PC-3 (cell line): ENCODE results near the gene KRT35. TPM values are rescaled to one million over a fixed set of nuclear protein-coding genes. Genes with fewer than 3 reads are reported as not detected.

Source experiments
- ATAC-seq: fragments of 200-7000 bp; cut with Tn5 transposase; 2 replicates; pipeline ENCODE4 v1.9.1; 2020; ENCODE audit warnings: mild to moderate bottlenecking, moderate library complexity
- BruUV-seq: library from RNA; stranded (reverse); fragments of 400-500 nt; replicated peaks from 2 replicates; lab custom pipeline; 2021; lab: Mats Ljungman, UMichigan
- CTCF ChIA-PET: fragments of 300-600 bp; sonication (Branson Sonifier 250); formaldehyde crosslinking; loops from one replicate; lab custom pipeline; 2022; ENCODE audit warnings: antibody characterized with exemption; lab: Charles Lee
- POLR2A ChIA-PET: fragments of 300-600 bp; sonication (Branson Sonifier 250); formaldehyde crosslinking; loops from one replicate; lab custom pipeline; 2022; ENCODE audit warnings: antibody characterized with exemption; ENCODE audit not compliant: unreplicated experiment; lab: Charles Lee
- DNase-seq: peaks from one replicate; pipeline ENCODE4 v3.0.0-alpha.2; 2015
- H2AFZ ChIP-seq: fragments of 300-600 bp; sonication (generic); 2 replicates; pipeline ENCODE4 v1.6.0; 2016; ENCODE audit warnings: antibody characterized with exemption, low read length
- H3F3A ChIP-seq: fragments of 300-600 bp; sonication (generic); one replicate; pipeline ENCODE4 v1.6.0; 2017; ENCODE audit warnings: antibody characterized with exemption, low read length, control low read depth, mild to moderate bottlenecking; ENCODE audit not compliant: unreplicated experiment
- H3K27ac ChIP-seq: fragments of 300-600 bp; sonication (generic); 2 replicates; pipeline ENCODE4 v1.5.1; 2016; ENCODE audit warnings: mild to moderate bottlenecking, low read length
- H3K27me3 ChIP-seq: fragments of 300-600 bp; sonication (generic); 2 replicates; pipeline ENCODE4 v1.6.1; 2016; ENCODE audit warnings: low read length, mixed read lengths
- H3K36me3 ChIP-seq: fragments of 300-600 bp; sonication (generic); 2 replicates; pipeline ENCODE4 v1.6.1; 2016; ENCODE audit warnings: low read depth, mixed run types, low read length, mixed read lengths
- H3K4me1 ChIP-seq: fragments of 300-600 bp; sonication (generic); 2 replicates; pipeline ENCODE4 v1.5.1; 2016; ENCODE audit warnings: low read length; ENCODE audit not compliant: insufficient read depth
- H3K4me2 ChIP-seq: fragments of 300-600 bp; sonication (generic); 2 replicates; pipeline ENCODE4 v1.6.0; 2016; ENCODE audit warnings: low read length
- H3K4me3 ChIP-seq: fragments of 300-600 bp; sonication (generic); 2 replicates; pipeline ENCODE4 v1.5.1; 2016; ENCODE audit warnings: mild to moderate bottlenecking, low read length, mixed read lengths
- H3K79me2 ChIP-seq: fragments of 300-600 bp; sonication (generic); 2 replicates; pipeline ENCODE4 v1.6.1; 2017; ENCODE audit warnings: low read length, mixed read lengths
- H3K9ac ChIP-seq: fragments of 300-600 bp; sonication (generic); 2 replicates; pipeline ENCODE4 v1.6.0; 2016; ENCODE audit warnings: mild to moderate bottlenecking, low read length
- H3K9me2 ChIP-seq: fragments of 300-600 bp; sonication (generic); replicated peaks from 2 replicates; pipeline ENCODE4 v1.6.1; 2016; ENCODE audit warnings: mixed run types, low read length, mixed read lengths
- H3K9me3 ChIP-seq: fragments of 300-600 bp; sonication (generic); 2 replicates; pipeline ENCODE4 v1.6.1; 2016; ENCODE audit warnings: low read length, mixed read lengths
- H4K20me1 ChIP-seq: fragments of 300-600 bp; sonication (generic); 2 replicates; pipeline ENCODE4 v1.6.1; 2016; ENCODE audit warnings: low read length, mixed read lengths
- EZH2 ChIP-seq: fragments of 300-600 bp; sonication (generic); IDR thresholded peaks from one replicate; pipeline ENCODE4 v1.6.1; 2017; ENCODE audit warnings: antibody characterized with exemption, mild to moderate bottlenecking, low read length; ENCODE audit not compliant: unreplicated experiment
- EZH2phosphoT487 ChIP-seq: fragments of 300-600 bp; sonication (generic); IDR thresholded peaks from 2 replicates; pipeline ENCODE4 v1.6.1; 2018; ENCODE audit warnings: mild to moderate bottlenecking, antibody characterized with exemption, low read length, borderline replicate concordance
- intact Hi-C: fragments of 100-400 bp; cut with micrococcal nuclease; formaldehyde crosslinking; loops from 2 replicates; pipeline ENCODE4 v1.9.0; 2023
- total RNA-seq: library from RNA; depleted of rRNA; stranded (reverse); fragments of >200 nt; gene quantifications from 2 replicates; pipeline ENCODE4 v1.2.3, GENCODE V29; 2014
- TF ChIP-seq, protein P1 (sequence below): fragments of 300-600 bp; sonication (generic); conservative IDR thresholded peaks from 2 replicates; pipeline ENCODE4 v1.5.1; 2017; ENCODE audit warnings: antibody characterized with exemption, low read depth, mild to moderate bottlenecking, low read length

KRT35 gene
- total RNA-seq, 1 experiment from 2014 or later = not detected

DNA sequence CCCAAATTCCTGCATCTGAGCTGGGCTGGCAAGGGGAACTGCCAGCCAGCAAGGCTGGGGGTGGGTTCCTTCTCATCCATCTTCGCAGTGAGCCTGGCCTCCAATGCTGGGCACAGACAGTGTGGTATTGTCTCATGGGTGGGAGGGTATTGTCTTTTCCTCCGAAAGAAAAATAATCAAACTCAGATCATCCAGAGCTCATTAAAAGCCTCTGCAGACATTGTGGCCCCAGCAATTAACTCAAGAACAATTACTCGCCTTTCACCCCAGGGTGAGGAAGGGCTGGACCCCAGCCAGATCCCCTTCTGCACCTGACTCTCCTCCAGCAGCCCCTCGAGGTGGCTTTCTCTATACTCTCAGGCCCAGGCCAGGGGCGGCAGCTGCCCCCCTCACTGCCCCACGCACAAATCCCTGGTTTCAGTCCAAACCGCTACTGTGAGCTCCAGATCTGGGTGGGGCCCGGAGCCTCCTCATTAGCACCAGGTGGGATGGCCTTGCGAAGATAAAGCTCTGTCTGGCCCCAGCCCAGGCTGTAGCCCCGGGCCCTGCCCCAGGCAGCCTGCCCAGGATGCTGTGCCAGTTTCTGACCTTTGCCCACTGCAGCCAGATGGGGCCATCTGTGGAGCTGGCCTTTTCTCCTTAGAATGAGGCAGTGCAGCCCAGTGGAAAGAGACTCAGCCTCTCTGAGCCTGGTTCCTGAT, 40.0 kb upstream of the KRT35 start:
- Histone ChIP-seq H3K9me3 (no peaks in the 10 kb centered on the region), H3K27me3 (no peaks in the 10 kb centered on the region), H3K4me2 (peak overlapping the region; percentile 60), H3K9ac (peak overlapping the region; percentile 83), H2AFZ (no peak overlapping the region), H3K36me3 (peaks cover 18% of the 10 kb centered on the region; the same call in 1 of the 2 replicates), H3K4me3 (peak overlapping the region; percentile 42; the same call in 1 of the 2 replicates), H3K4me1 (peaks cover 76% of the 10 kb centered on the region), H3K79me2 (peaks cover 12% of the 10 kb centered on the region; the same call in 1 of the 2 replicates), H3K27ac (peak overlapping the region; percentile 97), H3K9me2 (no peaks in the 10 kb centered on the region), H3F3A (peaks cover 11% of the 10 kb centered on the region), H4K20me1 (no peaks in the 10 kb centered on the region)
- CTCF ChIA-PET = interaction anchor here (0.6 to 2.7 kb wide), 4 partner anchors 21 to 144 kb away, joined by 3 to 30 read pairs (median 6); no protein-coding TSS in a partner anchor
- TF ChIP-seq EZH2phosphoT487 = no peak
- TF ChIP-seq, protein P1, sequence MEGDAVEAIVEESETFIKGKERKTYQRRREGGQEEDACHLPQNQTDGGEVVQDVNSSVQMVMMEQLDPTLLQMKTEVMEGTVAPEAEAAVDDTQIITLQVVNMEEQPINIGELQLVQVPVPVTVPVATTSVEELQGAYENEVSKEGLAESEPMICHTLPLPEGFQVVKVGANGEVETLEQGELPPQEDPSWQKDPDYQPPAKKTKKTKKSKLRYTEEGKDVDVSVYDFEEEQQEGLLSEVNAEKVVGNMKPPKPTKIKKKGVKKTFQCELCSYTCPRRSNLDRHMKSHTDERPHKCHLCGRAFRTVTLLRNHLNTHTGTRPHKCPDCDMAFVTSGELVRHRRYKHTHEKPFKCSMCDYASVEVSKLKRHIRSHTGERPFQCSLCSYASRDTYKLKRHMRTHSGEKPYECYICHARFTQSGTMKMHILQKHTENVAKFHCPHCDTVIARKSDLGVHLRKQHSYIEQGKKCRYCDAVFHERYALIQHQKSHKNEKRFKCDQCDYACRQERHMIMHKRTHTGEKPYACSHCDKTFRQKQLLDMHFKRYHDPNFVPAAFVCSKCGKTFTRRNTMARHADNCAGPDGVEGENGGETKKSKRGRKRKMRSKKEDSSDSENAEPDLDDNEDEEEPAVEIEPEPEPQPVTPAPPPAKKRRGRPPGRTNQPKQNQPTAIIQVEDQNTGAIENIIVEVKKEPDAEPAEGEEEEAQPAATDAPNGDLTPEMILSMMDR = no peak
- TF ChIP-seq EZH2 = no peak
- BruUV-seq = no TSS peak
- intact Hi-C loops = loop anchor here (1.0 to 10.0 kb wide), 2 partner anchors 27 to 116 kb away; no protein-coding TSS in a partner anchor
- DNase-seq = peak; percentile 59
- POLR2A ChIA-PET = interaction anchor here (0.7 to 2.7 kb wide), 3 partner anchors 27 to 117 kb away, joined by 6 to 14 read pairs (median 8); no protein-coding TSS in a partner anchor
- peak; percentile 1 for ATAC-seq

DNA sequence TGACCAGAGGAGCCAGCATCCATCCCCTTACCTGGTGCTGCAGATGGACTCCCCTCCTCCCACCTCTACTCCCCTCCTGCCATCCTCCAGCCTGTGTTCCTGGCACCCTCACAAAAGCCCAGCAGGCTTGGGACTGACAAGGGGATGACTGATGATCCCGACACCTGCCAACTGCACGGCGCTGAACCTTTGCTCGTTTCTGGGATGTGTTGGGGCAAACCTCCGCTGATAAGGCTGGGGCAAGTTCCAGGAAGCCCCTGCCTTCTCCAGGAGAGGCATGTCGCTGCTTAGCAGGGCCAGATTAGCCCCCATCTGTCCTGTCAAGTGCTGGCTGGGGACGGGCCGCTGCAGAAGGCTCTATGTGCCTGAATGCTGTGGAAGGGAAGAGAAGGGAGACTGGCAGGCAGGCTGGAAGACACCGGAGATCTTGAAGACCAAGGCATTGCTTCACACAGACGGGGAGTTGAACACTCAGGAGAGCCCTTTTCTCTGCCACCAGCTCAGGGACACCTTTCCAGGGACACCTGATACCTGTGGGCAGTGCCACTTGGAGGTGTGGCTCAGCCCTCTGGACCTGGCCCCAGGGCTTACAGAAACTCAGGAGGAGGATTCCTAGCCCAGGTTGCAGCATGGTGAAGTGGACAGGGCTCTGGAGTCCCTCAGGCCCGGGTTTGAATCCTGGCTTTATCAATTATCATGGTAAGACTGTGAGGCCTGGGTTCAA, 38.7 kb upstream of the KRT35 start:
- peak overlapping the region; percentile 22; the same call in 1 of the 2 replicates for H3K4me3 ChIP-seq
- no peaks in the 10 kb centered on the region for H3K27me3 ChIP-seq
- H3F3A ChIP-seq = peaks cover 11% of the 10 kb centered on the region
- DNase-seq (peak; percentile 58), ATAC-seq (peak; percentile 1; the same call in 1 of the 2 replicates)
- ChIA-PET CTCF (interaction anchor here (1.8 kb wide), 1 partner anchor 29 kb away, joined by 8 read pairs; no protein-coding TSS in a partner anchor), POLR2A (interaction anchor here (0.9 kb wide), 1 partner anchor 29 kb away, joined by 30 read pairs; no protein-coding TSS in a partner anchor)
- H3K79me2 ChIP-seq = no peaks in the 10 kb centered on the region; the same call in 1 of the 2 replicates
- H3K9ac ChIP-seq = peak overlapping the region; percentile 83
- peak overlapping the region; percentile 60 for H3K4me2 ChIP-seq
- TF ChIP-seq, protein P1 = no peak
- TF ChIP-seq EZH2 (no peak), EZH2phosphoT487 (no peak)
- no peaks in the 10 kb centered on the region for H3K9me2 ChIP-seq
- no peaks in the 10 kb centered on the region for H3K9me3 ChIP-seq
- peaks cover 71% of the 10 kb centered on the region for H3K4me1 ChIP-seq
- no peaks in the 10 kb centered on the region for H4K20me1 ChIP-seq
- no TSS peak for BruUV-seq
- intact Hi-C loops = loop anchor here (2.0 to 10.0 kb wide), 3 partner anchors 115 to 715 kb away; no protein-coding TSS in a partner anchor
- H3K27ac ChIP-seq = peak overlapping the region; percentile 97
- H3K36me3 ChIP-seq = peaks cover 15% of the 10 kb centered on the region; the same call in 1 of the 2 replicates
- no peak overlapping the region for H2AFZ ChIP-seq
